Muscle of back (tissue), 11 donors: ENCODE results near the gene RTF2. TPM values are rescaled to one million over a fixed set of nuclear protein-coding genes. Genes with fewer than 3 reads are reported as not detected.
"Not testable (repeated sequence)": the region's sequence is repeated elsewhere in the genome, so short reads cannot be mapped to it uniquely, and the experiment has no call there.

Source experiments
- DNase-seq, 3 donors: peaks; one replicate each; pipeline versions ENCODE4 v3.0.0 to v3.0.0-alpha.2; 2013
- polyA plus RNA-seq, 10 donors: library from polyadenylated mRNA; unstranded; fragments of 120-200 nt; gene quantifications; one replicate each; pipeline ENCODE4 v1.2.1, GENCODE V29; 2013; ENCODE audit not compliant: insufficient read length in 10 of 10

Gene RTF2
- polyA plus RNA-seq, 10 donors, result 87.8 to 104 (median 98.0) TPM

- no peak for DNase-seq
These were observed 636 bp downstream of the RTF2 start for GRCh38 chr20:56469077-56469449.

- no peak for DNase-seq
These were observed 15.5 kb downstream of the RTF2 start for GRCh38 chr20:56483970-56484369.

- no peak for DNase-seq
These were observed 18.8 kb downstream of the RTF2 start for GRCh38 chr20:56487216-56487615.

GRCh38 chr20:56488566-56488965 is 20.1 kb downstream of the RTF2 start:
- DNase-seq, result no peak

- DNase-seq, result no peak
These were observed 32.7 kb downstream of the RTF2 start for GRCh38 chr20:56501116-56501515.

GRCh38 chr20:56503916-56504315 is 35.5 kb downstream of the RTF2 start:
- no peak for DNase-seq

GRCh38 chr20:56504373-56505005 is 36.1 kb downstream of the RTF2 start:
- DNase-seq, result no peak

GRCh38 chr20:56506103-56506502 is 37.7 kb downstream of the RTF2 start:
- no peak for DNase-seq

GRCh38 chr20:56511926-56512325 is 43.5 kb downstream of the RTF2 start:
- DNase-seq, result no peak

GRCh38 chr20:56513161-56514150 is 45.0 kb downstream of the RTF2 start:
- DNase-seq, result no peak

GRCh38 chr20:56516631-56517030 is 48.2 kb downstream of the RTF2 start:
- no peak for DNase-seq

GRCh38 chr20:56517211-56517610 is 48.8 kb downstream of the RTF2 start:
- DNase-seq, result no peak

GRCh38 chr20:56517641-56518040 is 49.2 kb downstream of the RTF2 start:
- no peak for DNase-seq

GRCh38 chr20:56518126-56518525 is 49.7 kb downstream of the RTF2 start:
- no peak for DNase-seq

GRCh38 chr20:56518721-56519398 is 50.4 kb downstream of the RTF2 start:
- DNase-seq, result no peak

GRCh38 chr20:56519551-56519950 is 51.1 kb downstream of the RTF2 start:
- DNase-seq, result no peak

GRCh38 chr20:56520180-56520579 is 51.8 kb downstream of the RTF2 start:
- no peak for DNase-seq

- not testable (repeated sequence) for DNase-seq
These were observed 52.4 kb downstream of the RTF2 start for GRCh38 chr20:56520746-56521354.

- DNase-seq, result no peak
These were observed 53.9 kb downstream of the RTF2 start for GRCh38 chr20:56522311-56522710.

GRCh38 chr20:56524444-56524843 is 56.0 kb downstream of the RTF2 start, which contains the start of gene FAM209A:
TSS of gene FAM209A (plus strand) at chr20:56524744. CDS start at chr20:56524809, 65 bp downstream.
- not testable (repeated sequence) for DNase-seq

GRCh38 chr20:56527521-56527920 is 59.1 kb downstream of the RTF2 start:
- DNase-seq, result no peak

GRCh38 chr20:56532946-56533345 is 64.5 kb downstream of the RTF2 start, which contains the start of gene FAM209B:
TSS of gene FAM209B (plus strand) at chr20:56533246. CDS start at chr20:56533342, 96 bp downstream.
- DNase-seq, result not testable (repeated sequence)
